Liver (tissue), 3 donors: ENCODE measurements around the gene NECTIN1.

ENCODE experiments used
- CTCF ChIP-seq: fragments of 150-350 bp; IDR thresholded peaks from 2 replicates; pipeline ENCODE4 v1.5.1; 2017; ENCODE audit warnings: improper control_type of control experiment, low read depth, low read length; ENCODE audit not compliant: missing input control
- JUND ChIP-seq, 2 donors: IDR thresholded peaks; 2 replicates each; pipeline ENCODE4 v1.6.1; 2016; ENCODE audit warnings: antibody characterized with exemption in 2 of 2
- RAD21 ChIP-seq, 2 donors: IDR thresholded peaks; 2 replicates each; pipeline ENCODE4 v1.6.1; 2016; ENCODE audit warnings: antibody characterized with exemption in 2 of 2, mild to moderate bottlenecking in 2 of 2
- TF ChIP-seq, protein P1 (sequence below): IDR thresholded peaks from 2 replicates; pipeline ENCODE4 v1.6.1; 2016; ENCODE audit warnings: antibody characterized with exemption
- TF ChIP-seq, protein P2 (sequence below): IDR thresholded peaks from 2 replicates; pipeline ENCODE4 v1.6.1; 2016; ENCODE audit warnings: antibody characterized with exemption, mild to moderate bottlenecking
- donor health status: healthy.
- donor health status: healthy.

GRCh38 chr11:119669487-119669886 lies 59.5 kb downstream of the NECTIN1 start:
- no peak for TF ChIP-seq CTCF
- no peak for TF ChIP-seq RAD21 (IDR thresholded peaks at IDR 0.05)
- TF ChIP-seq JUND (IDR thresholded peaks at IDR 0.05) = no peak
- TF ChIP-seq, protein P1, sequence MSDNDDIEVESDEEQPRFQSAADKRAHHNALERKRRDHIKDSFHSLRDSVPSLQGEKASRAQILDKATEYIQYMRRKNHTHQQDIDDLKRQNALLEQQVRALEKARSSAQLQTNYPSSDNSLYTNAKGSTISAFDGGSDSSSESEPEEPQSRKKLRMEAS = no peak
- TF ChIP-seq, protein P2, sequence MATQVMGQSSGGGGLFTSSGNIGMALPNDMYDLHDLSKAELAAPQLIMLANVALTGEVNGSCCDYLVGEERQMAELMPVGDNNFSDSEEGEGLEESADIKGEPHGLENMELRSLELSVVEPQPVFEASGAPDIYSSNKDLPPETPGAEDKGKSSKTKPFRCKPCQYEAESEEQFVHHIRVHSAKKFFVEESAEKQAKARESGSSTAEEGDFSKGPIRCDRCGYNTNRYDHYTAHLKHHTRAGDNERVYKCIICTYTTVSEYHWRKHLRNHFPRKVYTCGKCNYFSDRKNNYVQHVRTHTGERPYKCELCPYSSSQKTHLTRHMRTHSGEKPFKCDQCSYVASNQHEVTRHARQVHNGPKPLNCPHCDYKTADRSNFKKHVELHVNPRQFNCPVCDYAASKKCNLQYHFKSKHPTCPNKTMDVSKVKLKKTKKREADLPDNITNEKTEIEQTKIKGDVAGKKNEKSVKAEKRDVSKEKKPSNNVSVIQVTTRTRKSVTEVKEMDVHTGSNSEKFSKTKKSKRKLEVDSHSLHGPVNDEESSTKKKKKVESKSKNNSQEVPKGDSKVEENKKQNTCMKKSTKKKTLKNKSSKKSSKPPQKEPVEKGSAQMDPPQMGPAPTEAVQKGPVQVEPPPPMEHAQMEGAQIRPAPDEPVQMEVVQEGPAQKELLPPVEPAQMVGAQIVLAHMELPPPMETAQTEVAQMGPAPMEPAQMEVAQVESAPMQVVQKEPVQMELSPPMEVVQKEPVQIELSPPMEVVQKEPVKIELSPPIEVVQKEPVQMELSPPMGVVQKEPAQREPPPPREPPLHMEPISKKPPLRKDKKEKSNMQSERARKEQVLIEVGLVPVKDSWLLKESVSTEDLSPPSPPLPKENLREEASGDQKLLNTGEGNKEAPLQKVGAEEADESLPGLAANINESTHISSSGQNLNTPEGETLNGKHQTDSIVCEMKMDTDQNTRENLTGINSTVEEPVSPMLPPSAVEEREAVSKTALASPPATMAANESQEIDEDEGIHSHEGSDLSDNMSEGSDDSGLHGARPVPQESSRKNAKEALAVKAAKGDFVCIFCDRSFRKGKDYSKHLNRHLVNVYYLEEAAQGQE = no peak
